GM12878 (cell line): ENCODE data around the gene EAF2. TPM values are rescaled to one million over a fixed set of nuclear protein-coding genes. Genes with fewer than 3 reads are reported as not detected.
A peak's percentile ranks its signal among the peaks of the same experiment; 100 is the strongest.

Experiments
- ATAC-seq: fragments of 200-7000 bp; cut with Tn5 transposase; 3 replicates; pipeline ENCODE4 v1.9.1; 2020; ENCODE audit warnings: mild to moderate bottlenecking, moderate library complexity
- BruUV-seq: library from RNA; stranded (reverse); fragments of 400-500 nt; replicated peaks from 2 replicates; lab custom pipeline; 2021; lab: Mats Ljungman, UMichigan
- CTCF ChIA-PET: fragments of 300-600 bp; sonication (Branson Sonifier 250); formaldehyde crosslinking; extraction: SDS; loops from one replicate; lab custom pipeline; 2021; ENCODE audit warnings: inconsistent platforms; lab: Yijun Ruan, JAX
- POLR2A ChIA-PET: fragments of 350-600 bp; formaldehyde crosslinking; extraction: SDS; loops from one replicate; lab custom pipeline; 2021; ENCODE audit warnings: inconsistent platforms; lab: Charles Lee
- RAD21 ChIA-PET: fragments of 300-600 bp; sonication (Branson Sonifier 250); formaldehyde crosslinking; loops from one replicate; lab custom pipeline; 2023; ENCODE audit warnings: antibody characterized with exemption; ENCODE audit not compliant: unreplicated experiment; lab: Charles Lee
- SMC1A ChIA-PET: fragments of 300-600 bp; sonication (Branson Sonifier 250); formaldehyde crosslinking; loops from one replicate; lab custom pipeline; 2023; ENCODE audit not compliant: unreplicated experiment, uncharacterized antibody; lab: Charles Lee
- DNase-seq: peaks from one replicate; pipeline ENCODE4 v3.0.0-alpha.2; 2011; ENCODE audit warnings: low read depth, low spot score
- FAIRE-seq: peaks from 3 replicates; lab custom pipeline; 2011; peaks lifted over from hg19 to GRCh38; lab: Jason Lieb, UNC
- H2AFZ ChIP-seq: 2 replicates; pipeline ENCODE4 v1.6.0; 2011; ENCODE audit warnings: low read depth, low read length, control low read depth; ENCODE audit not compliant: control insufficient read depth
- H3K27ac ChIP-seq: 2 replicates; pipeline ENCODE4 v1.5.1; 2011; ENCODE audit warnings: control low read depth; ENCODE audit not compliant: control insufficient read depth, insufficient read depth
- H3K27me3 ChIP-seq, 2 experiments: replicated peaks in 1 of 2; 2 replicates each; pipeline versions ENCODE4 v1.6.0 to v1.6.1; 2011; ENCODE audit warnings: low read length in 1 of 2; ENCODE audit not compliant: control insufficient read depth in 2 of 2, insufficient read depth in 2 of 2
- H3K36me3 ChIP-seq, 2 experiments: 2 replicates each; pipeline ENCODE4 v1.5.1; 2011; ENCODE audit warnings: low read length in 1 of 2; ENCODE audit not compliant: control insufficient read depth in 2 of 2, insufficient read depth in 2 of 2
- H3K4me1 ChIP-seq: 2 replicates; pipeline ENCODE4 v1.6.1; 2011; ENCODE audit warnings: mild to moderate bottlenecking, low read length, moderate library complexity, mixed read lengths; ENCODE audit not compliant: control insufficient read depth, insufficient read depth
- H3K4me2 ChIP-seq: 2 replicates; pipeline ENCODE4 v1.6.0; 2011; ENCODE audit warnings: control low read depth; ENCODE audit not compliant: control insufficient read depth, insufficient read depth
- H3K4me3 ChIP-seq: fragments of 200-600 bp; sonication (generic); 2 replicates; pipeline ENCODE4 v1.5.1; 2016
- H3K79me2 ChIP-seq: 2 replicates; pipeline ENCODE4 v1.6.0; 2011; ENCODE audit warnings: low read length; ENCODE audit not compliant: control insufficient read depth, insufficient read depth
- H3K9ac ChIP-seq: 2 replicates; pipeline ENCODE4 v1.8.0; 2011; ENCODE audit warnings: low read length, control low read depth, mixed read lengths; ENCODE audit not compliant: control insufficient read depth, insufficient read depth
- H3K9me3 ChIP-seq: replicated peaks from 3 replicates; pipeline ENCODE4 v1.5.1; 2011; ENCODE audit warnings: mild to moderate bottlenecking, low read length; ENCODE audit not compliant: control insufficient read depth, insufficient read depth
- H4K20me1 ChIP-seq: 2 replicates; pipeline ENCODE4 v1.6.0; 2011; ENCODE audit not compliant: control insufficient read depth, insufficient read depth
- HDGF ChIP-seq: fragments of 450-650 bp; IDR thresholded peaks from 2 replicates; pipeline ENCODE4 v1.6.1; 2016; ENCODE audit warnings: antibody characterized with exemption
- KDM1A ChIP-seq: fragments of 200-600 bp; sonication (generic); IDR thresholded peaks from 2 replicates; pipeline ENCODE4 v1.6.1; 2016; ENCODE audit warnings: borderline replicate concordance
- NFIC ChIP-seq: IDR thresholded peaks from 2 replicates; pipeline ENCODE4 v1.6.1; 2012; ENCODE audit warnings: low read depth, mild to moderate bottlenecking, inconsistent platforms, low read length, moderate library complexity
- RUNX3 ChIP-seq: IDR thresholded peaks from 2 replicates; pipeline ENCODE4 v1.6.1; 2012; ENCODE audit warnings: low read length, inconsistent platforms
- SPI1 ChIP-seq: IDR thresholded peaks from 2 replicates; pipeline ENCODE4 v1.6.1; 2011; ENCODE audit warnings: low read depth, mild to moderate bottlenecking, low read length, moderate library complexity, borderline replicate concordance; ENCODE audit not compliant: insufficient read depth
- SREBF2 ChIP-seq: IDR thresholded peaks from 2 replicates; pipeline ENCODE4 v1.6.1; 2012; ENCODE audit warnings: mild to moderate bottlenecking, low read length
- ZBED1 ChIP-seq: IDR thresholded peaks from 2 replicates; pipeline ENCODE4 v1.6.1; 2016; ENCODE audit warnings: borderline replicate concordance
- ZBTB40 ChIP-seq: fragments of 450-650 bp; IDR thresholded peaks from 2 replicates; pipeline ENCODE4 v1.6.1; 2016; ENCODE audit warnings: mild to moderate bottlenecking, moderate library complexity, borderline replicate concordance
- ZNF592 ChIP-seq: fragments of 450-650 bp; IDR thresholded peaks from 2 replicates; pipeline ENCODE4 v1.6.1; 2017; ENCODE audit warnings: mild to moderate bottlenecking, moderate library complexity
- WGBS: methylation state at CpG from one replicate; pipeline ENCODE4 v1.1.6; 2016; ENCODE audit warnings: low lambda C conversion rate; ENCODE audit not compliant: insufficient replicate concordance, insufficient coverage; ENCODE audit errors: missing lambda C conversion rate; 5-methylcytosine and 5-hydroxymethylcytosine counted together
- in situ Hi-C: fragments of 300-500 bp; cut with MboI; formaldehyde crosslinking; loops from 9 replicates; pipeline ENCODE4 v1.14.3; 2018; ENCODE audit warnings: mixed read lengths
- intact Hi-C: fragments of 100-400 bp; cut with micrococcal nuclease; formaldehyde crosslinking; loops from one replicate; pipeline ENCODE4 v1.14.2; 2022; ENCODE audit not compliant: unreplicated experiment
- polyA plus RNA-seq, 11 experiments: library from polyadenylated mRNA; depleted of rRNA in 4 of 11; unstranded in 6 of 11; stranded (reverse) in 5 of 11; fragments of >200 nt; fragmentation: Nextera tagmentation in 4 of 11; fragmentation: Illumina TruSeq in 1 of 11; extraction: Ambion mirVana in 4 of 11; extraction: Trizol in 1 of 11; gene quantifications; 1 replicate in 1 of 11; 2 replicates in 10 of 11; pipeline versions ENCODE4 v1.2.1 to v1.2.3, GENCODE V29; 2011 to 2016; ENCODE audit warnings: inconsistent platforms in 2 of 11, missing spikeins in 2 of 11, low read depth in 1 of 11
- total RNA-seq, 4 experiments: library from RNA; depleted of rRNA in 3 of 4; stranded (reverse); fragments of >200 nt in 3 of 4; fragmentation: Illumina TruSeq in 1 of 4; extraction: Trizol in 1 of 4; gene quantifications; 2 replicates each; pipeline versions ENCODE4 v1.2.1 to v1.2.3, GENCODE V29; 2013 to 2021

Gene EAF2
- total and polyA plus RNA-seq, 10 of the 15 experiments (the other 5 are each of a cell fraction or from before 2014, with no cell fraction given), result 47.3 to 193 (median 72.2) TPM

GRCh38 chr3:121836064-121836463, 1.1 kb downstream of the EAF2 start:
- ATAC-seq (no peak), FAIRE-seq (peak; percentile 66), DNase-seq (no peak)
- H3K4me1 ChIP-seq, result peaks cover 7% of the 10 kb centered on the region; the same call in 1 of the 2 replicates
- peak overlapping the region; percentile 59 for H3K4me2 ChIP-seq
- no peak overlapping the region; the same call in 1 of the 2 replicates for H2AFZ ChIP-seq
- in situ Hi-C loops, result loop anchor here (5.0 kb wide), 1 partner anchor 241 kb away; no protein-coding TSS in a partner anchor
- CTCF ChIA-PET, result interaction anchor here (0.6 kb wide), 1 partner anchor 12 kb away, joined by 3 read pairs; no protein-coding TSS in a partner anchor
- SMC1A ChIA-PET, result interaction anchor here (0.5 to 13.3 kb wide), 9 partner anchors 10 to 312 kb away, joined by 3 to 171 read pairs (median 4); no protein-coding TSS in a partner anchor
- H3K9me3 ChIP-seq, result no peaks in the 10 kb centered on the region; the same call in 1 of the 3 replicates
- peak overlapping the region; percentile 83 for H3K9ac ChIP-seq
- H3K36me3 ChIP-seq, result peaks cover 0 to 6% of the 10 kb centered on the region in 2 experiments; a peak in 1 of 4 replicates
- peak overlapping the region; percentile 90 for H3K4me3 ChIP-seq
- peak overlapping the region; percentile 75 for H3K27ac ChIP-seq
- WGBS, result 0% methylated on average over 4 of the region's 4 CpGs
- no TSS peak for BruUV-seq
- RAD21 ChIA-PET, result interaction anchor here (0.9 to 2.3 kb wide), 7 partner anchors 12 to 265 kb away, joined by 3 to 12 read pairs (median 3); partner anchors contain the start of gene GOLGB1
- TF ChIP-seq RUNX3 (peak; percentile 49; the same call in 1 of the 2 replicates), SREBF2 (no peak), SPI1 (peak; percentile 58; the same call in 1 of the 2 replicates), ZNF592 (no peak), HDGF (no peak), ZBTB40 (0 out of 2 replicates have a peak, but pooled peaks have one; percentile 6), NFIC (0 out of 2 replicates have a peak, but pooled peaks have one; percentile 19), ZBED1 (0 out of 2 replicates have a peak, but pooled peaks have one; percentile 30), KDM1A (no peak)
- peaks cover 73% of the 10 kb centered on the region for H3K79me2 ChIP-seq
- POLR2A ChIA-PET, result interaction anchor here (1.1 to 1.8 kb wide), 6 partner anchors 8 to 102 kb away, joined by 3 to 5 read pairs (median 4); no protein-coding TSS in a partner anchor
- intact Hi-C loops, result loop anchor here (5.0 to 10.0 kb wide), 5 partner anchors 89 to 419 kb away; partner anchors contain the start of genes GOLGB1 and POLQ
- no peaks in the 10 kb centered on the region for H4K20me1 ChIP-seq
- H3K27me3 ChIP-seq, result no peaks in the 10 kb centered on the region
